Putamen (tissue), 1 donor: ENCODE data around the gene SDHAF1.
"Not testable (repeated sequence)": the region's sequence is repeated elsewhere in the genome, so short reads cannot be mapped to it uniquely, and the experiment has no call there.

Source experiments
- DNase-seq: peaks from one replicate; pipeline ENCODE4 v3.0.0-alpha.2; 2016; ENCODE audit warnings: low spot score

Gene SDHAF1

GRCh38 chr19:36019061-36019670 is 24.2 kb downstream of the SDHAF1 start:
- DNase-seq: no peak

GRCh38 chr19:36023432-36023831 is 28.4 kb downstream of the SDHAF1 start:
- DNase-seq: no peak

GRCh38 chr19:36025541-36025940 is 30.6 kb downstream of the SDHAF1 start:
- no peak for DNase-seq

- DNase-seq: no peak
Measured at GRCh38 chr19:36026091-36026876, 31.3 kb downstream of the SDHAF1 start.

- DNase-seq: no peak
Measured at GRCh38 chr19:36027696-36028095, 32.7 kb downstream of the SDHAF1 start.

- DNase-seq: peak; percentile 79
Measured at GRCh38 chr19:36028313-36029041, 33.5 kb downstream of the SDHAF1 start.

- DNase-seq: no peak
Measured at GRCh38 chr19:36030264-36031148, 35.5 kb downstream of the SDHAF1 start.

GRCh38 chr19:36031308-36031707 is 36.3 kb downstream of the SDHAF1 start:
- no peak for DNase-seq

- peak; percentile 82 for DNase-seq
Measured at GRCh38 chr19:36032251-36033104, 37.5 kb downstream of the SDHAF1 start, which contains the start of gene CLIP3. TSS of gene CLIP3 (minus strand) at chr19:36032873. CDS start at chr19:36032357, 516 bp downstream.

GRCh38 chr19:36040495-36040894 is 45.5 kb downstream of the SDHAF1 start:
- DNase-seq: no peak

GRCh38 chr19:36041092-36041491 is 46.1 kb downstream of the SDHAF1 start:
- DNase-seq: not testable (repeated sequence)

GRCh38 chr19:36041831-36042230 is 46.8 kb downstream of the SDHAF1 start:
- DNase-seq: peak; percentile 67

- DNase-seq: no peak
Measured at GRCh38 chr19:36043952-36044351, 49.0 kb downstream of the SDHAF1 start.
